ENCODE results near the gene TCP11L2. TPM values are rescaled to one million over a fixed set of nuclear protein-coding genes. Genes with fewer than 3 reads are reported as not detected.
A peak's percentile ranks its signal among the peaks of the same experiment; 100 is the strongest.

TCP11L2 gene
- total and polyA plus RNA-seq, 2 of the 8 experiments (the other 6 are each of a cell fraction or from before 2014, with no cell fraction given) = 2.1 to 7.1 TPM

DNA sequence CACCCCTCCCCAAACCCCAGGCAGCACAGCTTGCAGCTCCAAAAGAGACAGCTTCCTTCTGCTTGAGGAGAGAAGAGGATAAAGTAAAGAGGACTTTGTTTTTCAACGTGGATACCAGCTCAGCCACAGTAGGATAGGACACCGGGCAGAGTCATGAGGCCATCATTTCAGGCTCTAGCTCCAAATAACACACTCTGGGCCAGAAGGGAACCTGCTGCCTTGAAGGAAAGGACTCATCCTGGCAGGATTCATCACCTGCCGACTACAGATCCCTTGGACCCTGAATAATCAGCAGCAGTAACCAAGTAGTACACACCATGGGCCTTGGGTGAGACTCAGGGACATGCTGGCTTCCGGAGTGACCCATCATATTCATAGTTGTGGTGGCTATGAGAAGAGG lies 44.3 kb upstream of the TCP11L2 start:
- peak in 1 of 2 experiments; percentile 11 for DNase-seq (ENCODE audit: low read depth in 1 of 2, low spot score in 2 of 2)
- H2BK20ac ChIP-seq (ENCODE audit: low read length) = no peak overlapping the region
- no peak for TF ChIP-seq CHD2 (IDR thresholded peaks at IDR 0.05; ENCODE audit: low read length)
- no peaks in the 10 kb centered on the region for H3K79me1 ChIP-seq (ENCODE audit: low read depth, low read length)
- peaks cover 4% of the 10 kb centered on the region; the same call in 1 of the 2 replicates for H3K23me2 ChIP-seq (ENCODE audit: low read depth, low read length)
- H4K20me1 ChIP-seq (replicated peaks in 1 of 2; ENCODE audit: control insufficient read depth in 1 of 2, insufficient read depth in 2 of 2, low read length in 2 of 2) = no peaks in the 10 kb centered on the region
- H3K14ac ChIP-seq (ENCODE audit: insufficient read length) = no peak overlapping the region
- no peak overlapping the region for H2BK120ac ChIP-seq (replicated peaks; ENCODE audit: low read depth, low read length)
- no peak overlapping the region for H3K9ac ChIP-seq (replicated peaks in 1 of 4; ENCODE audit: extremely low read depth in 1 of 4, low read depth in 3 of 4, low read length in 3 of 4)
- H4K91ac ChIP-seq (replicated peaks; ENCODE audit: insufficient read length, low read length) = no peak overlapping the region
- H2AFZ ChIP-seq (ENCODE audit: low read length) = no peak overlapping the region
- H3K23ac ChIP-seq (ENCODE audit: insufficient read length) = no peak overlapping the region
- no peak overlapping the region for H4K8ac ChIP-seq (ENCODE audit: extremely low read depth, insufficient read depth, low read length)
- H2BK5ac ChIP-seq (ENCODE audit: low read depth, low read length) = no peak overlapping the region
- ChIA-PET CTCF (ENCODE audit: partially characterized antibody) (interaction anchor here (0.6 to 2.7 kb wide), 8 partner anchors 13 to 993 kb away, joined by 3 to 10 read pairs (median 4); no protein-coding TSS in a partner anchor), POLR2A (ENCODE audit: partially characterized antibody) (interaction anchor here (0.6 to 1.3 kb wide), 3 partner anchors 10 to 506 kb away, joined by 3 to 5 read pairs (median 3); no protein-coding TSS in a partner anchor)
- no peak overlapping the region for H2BK12ac ChIP-seq (ENCODE audit: low read depth, low read length)
- no peaks in the 10 kb centered on the region for H3K79me2 ChIP-seq (ENCODE audit: control insufficient read depth in 1 of 2, insufficient read depth in 2 of 2, low read length in 2 of 2)
- peaks cover 0 to 13% (median 6%) of the 10 kb centered on the region in 4 experiments; a peak in 3 of 7 replicates for H3K4me1 ChIP-seq (replicated peaks in 1 of 4; ENCODE audit: control insufficient read depth in 3 of 4, insufficient read depth in 4 of 4, low read length in 3 of 4)
- no peak overlapping the region for H3K18ac ChIP-seq (ENCODE audit: extremely low read depth, low read length)
- no peaks in the 10 kb centered on the region for H3K36me3 ChIP-seq (ENCODE audit: control insufficient read depth in 2 of 4, insufficient read depth in 4 of 4, low read length in 3 of 4)
- no peak overlapping the region for H3K27ac ChIP-seq (ENCODE audit: low read depth, low read length)
- no peak overlapping the region for H3K4me2 ChIP-seq (ENCODE audit: insufficient read depth in 1 of 2, low read depth in 2 of 2, low read length in 2 of 2)
- no peaks in the 10 kb centered on the region for H3K27me3 ChIP-seq (replicated peaks in 1 of 4; ENCODE audit: control insufficient read depth in 3 of 4, extremely low read depth in 1 of 4, insufficient read depth in 3 of 4, low read length in 3 of 4)
- WGBS, 2 experiments (ENCODE audit: extremely low coverage in 1 of 2, insufficient coverage in 1 of 2, insufficient read length in 1 of 2, insufficient replicate concordance in 2 of 2, low coverage in 1 of 2, low lambda C conversion rate in 2 of 2, missing lambda C conversion rate in 1 of 2) = 88% methylated on average over 3 of the region's 4 CpGs; no CpG with 5 or more reads in 1 of the 2 experiments
- no peak overlapping the region for H3K4me3 ChIP-seq (ENCODE audit: extremely low read depth in 1 of 4, insufficient read depth in 2 of 4, low read depth in 3 of 4, low read length in 4 of 4)
- H2AK5ac ChIP-seq (ENCODE audit: low read depth, low read length) = no peak overlapping the region
- FAIRE-seq = no peak
- no peak overlapping the region for H3K4ac ChIP-seq (replicated peaks; ENCODE audit: insufficient read length, low read depth, low read length)
- H3K9me3 ChIP-seq (ENCODE audit: insufficient read depth in 2 of 2, low read depth in 1 of 2, low read length in 1 of 2) = no peaks in the 10 kb centered on the region
- no peak overlapping the region for H3K56ac ChIP-seq (replicated peaks; ENCODE audit: insufficient read length, low read depth, low read length)
- no peak overlapping the region for H2BK15ac ChIP-seq (ENCODE audit: low read length)
- H4K5ac ChIP-seq (ENCODE audit: insufficient read length, low read depth, low read length) = no peak overlapping the region
